SK-N-SH (cell line): Measurements from ENCODE around the gene IMPG2. TPM values are rescaled to one million over a fixed set of nuclear protein-coding genes. Genes with fewer than 3 reads are reported as not detected.

Experiments
- CTCF ChIA-PET: fragments of 300-600, 350-600 bp; formaldehyde crosslinking; extraction: SDS; loops from one replicate; lab custom pipeline; 2021; lab: Yijun Ruan, JAX
- POLR2A ChIA-PET: fragments of 350-600 bp; sonication (Branson Sonifier 250); formaldehyde crosslinking; extraction: SDS; loops from one replicate; lab custom pipeline; 2020; ENCODE audit warnings: antibody characterized with exemption, inconsistent platforms; lab: Yijun Ruan, JAX
- DNase-seq: peaks from one replicate; pipeline ENCODE4 v3.0.0; 2012
- H2AFZ ChIP-seq: fragments of 200-600 bp; sonication (generic); 2 replicates; pipeline ENCODE4 v1.8.1; 2016; ENCODE audit warnings: antibody characterized with exemption, mild to moderate bottlenecking, low read depth
- H3F3A ChIP-seq: fragments of 200-600 bp; sonication (generic); replicated peaks from 2 replicates; pipeline ENCODE3; 2016; ENCODE audit warnings: antibody characterized with exemption, mild to moderate bottlenecking; ENCODE audit not compliant: insufficient read depth
- H3K27ac ChIP-seq, 2 experiments: fragments of 200-500 bp in 1 of 2; fragments of 200-600 bp in 1 of 2; sonication (Bioruptor generic) in 1 of 2; sonication (generic), shearing (Covaris generic) in 1 of 2; 2 replicates each; pipeline versions ENCODE4 v1.5.1 to v1.6.1; 2014 to 2016; ENCODE audit warnings: low read depth in 2 of 2, inconsistent platforms in 1 of 2, low read length in 1 of 2, mild to moderate bottlenecking in 1 of 2, mixed read lengths in 1 of 2
- H3K27me3 ChIP-seq: fragments of 200-600 bp; sonication (generic), shearing (Covaris generic); 2 replicates; pipeline ENCODE4 v1.6.1; 2016; ENCODE audit warnings: mixed run types; ENCODE audit not compliant: insufficient read depth
- H3K36me3 ChIP-seq, 2 experiments: fragments of 200-500 bp in 1 of 2; fragments of 200-600 bp in 1 of 2; sonication (Bioruptor generic) in 1 of 2; sonication (generic) in 1 of 2; replicated peaks in 1 of 2; 2 replicates each; pipeline versions ENCODE3 to v1.5.1; 2014 to 2016; ENCODE audit warnings: low read length in 1 of 2, mild to moderate bottlenecking in 1 of 2; ENCODE audit not compliant: insufficient read depth in 2 of 2, control insufficient read depth in 1 of 2
- H3K4me1 ChIP-seq, 2 experiments: fragments of 200-500 bp in 1 of 2; fragments of 200-600 bp in 1 of 2; sonication (Bioruptor generic) in 1 of 2; sonication (generic), shearing (Covaris generic) in 1 of 2; 2 replicates each; pipeline versions ENCODE4 v1.5.1 to v1.6.1; 2014 to 2016; ENCODE audit warnings: low read depth in 1 of 2, low read length in 1 of 2, mixed run types in 1 of 2; ENCODE audit not compliant: insufficient read depth in 2 of 2, control insufficient read depth in 1 of 2
- H3K4me2 ChIP-seq: fragments of 200-600 bp; sonication (generic), shearing (Covaris generic); 2 replicates; pipeline ENCODE4 v1.6.1; 2017; ENCODE audit warnings: mixed run types
- H3K4me3 ChIP-seq, 2 experiments: fragments of 200-500 bp in 1 of 2; fragments of 200-600 bp in 1 of 2; sonication (Bioruptor generic) in 1 of 2; sonication (generic), shearing (Covaris generic) in 1 of 2; 2 replicates each; pipeline versions ENCODE4 v1.5.1 to v1.8.1; 2014 to 2016; ENCODE audit warnings: low read depth in 2 of 2, inconsistent platforms in 1 of 2, low read length in 1 of 2, mild to moderate bottlenecking in 1 of 2, mixed read lengths in 1 of 2, moderate library complexity in 1 of 2
- H3K79me2 ChIP-seq: fragments of 200-600 bp; sonication (generic); 2 replicates; pipeline ENCODE4 v1.8.1; 2017; ENCODE audit warnings: mild to moderate bottlenecking; ENCODE audit not compliant: insufficient read depth
- H3K9ac ChIP-seq: fragments of 200-600 bp; sonication (generic); 2 replicates; pipeline ENCODE4 v1.6.1; 2017; ENCODE audit warnings: mixed run types
- H3K9me2 ChIP-seq: fragments of 200-600 bp; sonication (generic); 2 replicates; pipeline ENCODE4 v1.6.1; 2017; ENCODE audit warnings: mixed run types
- H3K9me3 ChIP-seq: fragments of 200-600 bp; sonication (generic); 2 replicates; pipeline ENCODE4 v1.6.1; 2017; ENCODE audit warnings: mixed run types, mild to moderate bottlenecking, moderate library complexity
- H4K20me1 ChIP-seq: fragments of 200-600 bp; sonication (generic); 2 replicates; pipeline ENCODE4 v1.6.1; 2017; ENCODE audit warnings: mild to moderate bottlenecking, mixed run types; ENCODE audit not compliant: insufficient read depth
- CHD2 ChIP-seq: fragments of 150-350 bp; IDR thresholded peaks from 2 replicates; pipeline ENCODE4 v1.6.1; 2018; ENCODE audit warnings: low read length; ENCODE audit not compliant: partially characterized antibody
- CTCF ChIP-seq: fragments of 200-600 bp; sonication (generic); IDR thresholded peaks from 2 replicates; pipeline ENCODE4 v1.6.1; 2017; ENCODE audit warnings: antibody characterized with exemption, mild to moderate bottlenecking, moderate library complexity
- EP300 ChIP-seq, 2 experiments: IDR thresholded peaks; 2 replicates each; pipeline versions ENCODE4 v1.4.0 to v1.6.1; 2012; ENCODE audit warnings: borderline replicate concordance in 1 of 2, low read depth in 1 of 2, low read length in 1 of 2
- EZH2phosphoT487 ChIP-seq: fragments of 200-600 bp; sonication (generic); IDR thresholded peaks from 2 replicates; pipeline ENCODE4 v1.6.1; 2017; ENCODE audit warnings: low read depth, mixed run types, mild to moderate bottlenecking, antibody characterized with exemption, moderate library complexity, borderline replicate concordance
- FOSL2 ChIP-seq: IDR thresholded peaks from 2 replicates; pipeline ENCODE4 v1.4.0; 2012; ENCODE audit warnings: low read depth, mild to moderate bottlenecking, moderate library complexity, borderline replicate concordance
- IRF3 ChIP-seq: fragments of 150-350 bp; IDR thresholded peaks from 2 replicates; pipeline ENCODE4 v1.6.1; 2016; ENCODE audit warnings: mild to moderate bottlenecking, low read depth, low read length
- NRF1 ChIP-seq: IDR thresholded peaks from 2 replicates; pipeline ENCODE4 v1.6.1; 2012; ENCODE audit warnings: low read depth, mild to moderate bottlenecking, low read length
- POLR2AphosphoS5 ChIP-seq: IDR thresholded peaks from 2 replicates; pipeline ENCODE4 v1.6.1; 2012; ENCODE audit warnings: low read depth, low read length
- RCOR1 ChIP-seq: fragments of 150-350 bp; IDR thresholded peaks from 2 replicates; pipeline ENCODE4 v1.6.1; 2017; ENCODE audit warnings: antibody characterized with exemption, low read length
- REST ChIP-seq: IDR thresholded peaks from 2 replicates; pipeline ENCODE4 v1.6.1; 2012; ENCODE audit warnings: mild to moderate bottlenecking, low read depth, low read length, moderate library complexity
- RXRA ChIP-seq: IDR thresholded peaks from 2 replicates; pipeline ENCODE4 v1.4.0; 2012; ENCODE audit warnings: low read depth, mild to moderate bottlenecking, borderline replicate concordance
- TAF1 ChIP-seq: IDR thresholded peaks from 2 replicates; pipeline ENCODE4 v1.6.1; 2012; ENCODE audit warnings: low read depth, mild to moderate bottlenecking, low read length, moderate library complexity, borderline replicate concordance
- USF2 ChIP-seq: fragments of 150-350 bp; IDR thresholded peaks from 2 replicates; pipeline ENCODE4 v1.6.1; 2017; ENCODE audit warnings: antibody characterized with exemption, low read length, low read depth, borderline replicate concordance
- YY1 ChIP-seq: IDR thresholded peaks from 2 replicates; pipeline ENCODE4 v1.4.0; 2012; ENCODE audit warnings: low read depth, mild to moderate bottlenecking
- polyA plus RNA-seq, 3 experiments: library from polyadenylated mRNA; depleted of rRNA; stranded (reverse); fragments of >200 nt; gene quantifications; 2 replicates each; pipeline ENCODE4 v1.2.3, GENCODE V29; 2012

Gene IMPG2
- polyA plus RNA-seq, 1 of the 3 experiments (the other 2 are of a cell fraction) = 0.03 TPM

GRCh38 chr3:101261506-101261905 is 58.9 kb downstream of the IMPG2 start:
- Histone ChIP-seq H3K9me2 (no peaks in the 10 kb centered on the region), H3K4me2 (no peak overlapping the region), H4K20me1 (no peaks in the 10 kb centered on the region), H3F3A (peaks cover 10% of the 10 kb centered on the region), H3K36me3 (no peaks in the 10 kb centered on the region), H3K79me2 (no peaks in the 10 kb centered on the region), H3K27me3 (no peaks in the 10 kb centered on the region), H3K27ac (peak overlapping the region in 1 of 2 experiments; percentile 47; a peak in 2 of 4 replicates), H3K4me1 (0 out of 4 replicates have a peak, but pooled peaks cover 0 to 10% of the 10 kb centered on the region in 2 experiments), H2AFZ (no peak overlapping the region), H3K9ac (no peak overlapping the region), H3K4me3 (no peak overlapping the region), H3K9me3 (0 out of 2 replicates have a peak, but pooled peaks cover 7% of the 10 kb centered on the region)
- POLR2A ChIA-PET = no interaction called here
- TF ChIP-seq CHD2 = no peak
- no peak for TF ChIP-seq EZH2phosphoT487
- TF ChIP-seq FOSL2 = no peak
- no peak for TF ChIP-seq USF2
- TF ChIP-seq POLR2AphosphoS5 = no peak
- no peak for TF ChIP-seq NRF1
- no peak for TF ChIP-seq RCOR1
- TF ChIP-seq TAF1 = no peak
- no peak for TF ChIP-seq RXRA
- no peak for TF ChIP-seq REST
- no peak for TF ChIP-seq EP300 (IDR thresholded peaks at IDR 0.05; ENCODE audit: borderline replicate concordance in 1 of 2, low read depth in 1 of 2, low read length in 1 of 2)
- TF ChIP-seq IRF3 = no peak
- TF ChIP-seq CTCF = no peak
- no peak for TF ChIP-seq YY1
- no peak for DNase-seq
- CTCF ChIA-PET = no interaction called here
